HCT116 (cell line): Measurements from ENCODE around the gene CLTRN.

Experiments used
- ATF3 ChIP-seq: IDR thresholded peaks from 2 replicates; pipeline ENCODE4 v1.6.1; 2012
- CEBPB ChIP-seq: IDR thresholded peaks from 2 replicates; pipeline ENCODE4 v1.6.1; 2012; ENCODE audit warnings: low read depth
- CTCF ChIP-seq, 3 experiments: fragments of 200-600 bp in 1 of 3; sonication (generic) in 1 of 3; IDR thresholded peaks in 2 of 3; conservative IDR thresholded peaks in 1 of 3; 2 replicates each; pipeline ENCODE4 v1.5.1; 2012 to 2017; ENCODE audit warnings: low read depth in 2 of 3, low read length in 2 of 3, antibody characterized with exemption in 1 of 3, borderline replicate concordance in 1 of 3, control low read depth in 1 of 3, mild to moderate bottlenecking in 1 of 3, mixed read lengths in 1 of 3, mixed run types in 1 of 3, moderate library complexity in 1 of 3; ENCODE audit not compliant: insufficient read depth in 1 of 3
- EZH2 ChIP-seq: fragments of 200-600 bp; sonication (generic); IDR thresholded peaks from 2 replicates; pipeline ENCODE4 v1.6.1; 2017; ENCODE audit warnings: antibody characterized with exemption, mixed run types
- JUND ChIP-seq: IDR thresholded peaks from 2 replicates; pipeline ENCODE4 v1.6.1; 2012
- POLR2A ChIP-seq: IDR thresholded peaks from 2 replicates; pipeline ENCODE4 v1.7.0; 2011; ENCODE audit warnings: borderline replicate concordance; ENCODE audit not compliant: insufficient read depth, insufficient read length; ENCODE audit errors: extremely low read depth
- POLR2AphosphoS5 ChIP-seq: IDR thresholded peaks from 2 replicates; pipeline ENCODE4 v1.6.1; 2011; ENCODE audit warnings: mild to moderate bottlenecking, low read depth, low read length, moderate library complexity
- YY1 ChIP-seq: IDR thresholded peaks from 2 replicates; pipeline ENCODE4 v1.6.1; 2011; ENCODE audit warnings: low read length, low read depth, moderate library complexity, mild to moderate bottlenecking; ENCODE audit not compliant: insufficient replicate concordance; ENCODE audit errors: extremely low read depth

- TF ChIP-seq POLR2A: no peak
- TF ChIP-seq JUND: no peak
- TF ChIP-seq CTCF (IDR thresholded peaks at IDR 0.05 in 2 of 3, conservative IDR thresholded peaks at IDR 0.05 in 1 of 3; ENCODE audit: borderline replicate concordance in 1 of 3, insufficient read depth in 1 of 3, low read depth in 2 of 3, low read length in 2 of 3): no peak
- no peak for TF ChIP-seq YY1
- no peak for TF ChIP-seq CEBPB
- no peak for TF ChIP-seq EZH2
- TF ChIP-seq ATF3: no peak
- no peak for TF ChIP-seq POLR2AphosphoS5
These were observed 12.3 kb upstream of the CLTRN start for GRCh38 chrX:15676886-15677285.
